ENCODE data around the gene NAXE.
"Not testable (repeated sequence)": the region's sequence is repeated elsewhere in the genome, so short reads cannot be mapped to it uniquely, and the experiment has no call there.

The NAXE gene

DNA sequence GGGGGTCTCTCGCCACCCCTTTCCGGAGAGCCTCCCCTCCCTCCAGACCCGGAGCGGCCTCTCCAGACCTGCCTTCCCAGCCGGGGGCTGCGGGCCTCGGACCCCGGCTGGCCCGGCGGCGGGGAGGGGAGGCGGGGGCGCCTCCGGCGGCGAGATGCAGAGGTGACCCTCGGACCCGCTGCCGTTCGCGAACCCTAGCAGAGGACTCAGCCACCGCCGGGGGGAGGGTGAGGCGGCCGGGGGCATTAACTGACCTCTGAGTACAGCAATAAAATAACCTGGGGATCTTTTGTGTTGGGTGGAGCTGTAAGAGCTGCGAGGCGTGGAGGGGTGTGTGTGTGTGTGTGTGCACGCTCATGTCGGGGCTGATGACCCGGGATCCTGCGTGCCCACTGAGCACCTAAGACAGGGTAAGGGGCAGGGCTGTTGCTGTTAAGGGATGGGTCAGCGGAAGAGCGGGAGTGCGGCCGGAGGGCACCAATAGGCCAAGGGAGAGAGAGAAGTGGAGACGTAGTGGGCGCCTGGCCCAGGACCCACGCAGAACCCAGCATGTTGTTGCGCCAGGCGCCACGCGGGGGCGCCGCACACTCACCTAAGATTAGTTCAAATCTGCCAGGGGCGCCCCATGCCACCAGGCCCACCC, 34.0 kb downstream of the NAXE start:
- H3K27ac ChIP-seq = no peak overlapping the region
- TF ChIP-seq, protein P1, sequence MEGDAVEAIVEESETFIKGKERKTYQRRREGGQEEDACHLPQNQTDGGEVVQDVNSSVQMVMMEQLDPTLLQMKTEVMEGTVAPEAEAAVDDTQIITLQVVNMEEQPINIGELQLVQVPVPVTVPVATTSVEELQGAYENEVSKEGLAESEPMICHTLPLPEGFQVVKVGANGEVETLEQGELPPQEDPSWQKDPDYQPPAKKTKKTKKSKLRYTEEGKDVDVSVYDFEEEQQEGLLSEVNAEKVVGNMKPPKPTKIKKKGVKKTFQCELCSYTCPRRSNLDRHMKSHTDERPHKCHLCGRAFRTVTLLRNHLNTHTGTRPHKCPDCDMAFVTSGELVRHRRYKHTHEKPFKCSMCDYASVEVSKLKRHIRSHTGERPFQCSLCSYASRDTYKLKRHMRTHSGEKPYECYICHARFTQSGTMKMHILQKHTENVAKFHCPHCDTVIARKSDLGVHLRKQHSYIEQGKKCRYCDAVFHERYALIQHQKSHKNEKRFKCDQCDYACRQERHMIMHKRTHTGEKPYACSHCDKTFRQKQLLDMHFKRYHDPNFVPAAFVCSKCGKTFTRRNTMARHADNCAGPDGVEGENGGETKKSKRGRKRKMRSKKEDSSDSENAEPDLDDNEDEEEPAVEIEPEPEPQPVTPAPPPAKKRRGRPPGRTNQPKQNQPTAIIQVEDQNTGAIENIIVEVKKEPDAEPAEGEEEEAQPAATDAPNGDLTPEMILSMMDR (conservative IDR thresholded peaks at IDR 0.05) = peak; percentile 95
- TF ChIP-seq ZFX (IDR thresholded peaks at IDR 0.05) = no peak

DNA sequence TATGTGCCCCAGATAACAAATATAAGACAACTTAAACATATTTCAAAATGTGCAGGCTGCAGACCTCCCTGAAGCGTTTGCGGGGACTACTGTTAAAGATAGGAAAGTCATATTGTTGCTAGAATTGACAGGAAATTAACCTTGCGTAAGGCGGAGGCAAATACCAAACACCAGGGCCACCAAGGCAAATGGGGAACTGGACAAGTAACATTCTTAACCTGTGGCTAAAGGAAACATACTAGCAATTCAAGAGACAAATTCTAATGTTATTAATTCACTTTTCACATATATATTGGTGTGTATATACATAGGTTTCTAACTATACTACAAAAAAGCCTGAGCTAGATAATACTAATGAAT, 34.5 kb downstream of the NAXE start:
- H3K27ac ChIP-seq = no peak overlapping the region
- TF ChIP-seq ZFX (IDR thresholded peaks at IDR 0.05) = no peak
- TF ChIP-seq, protein P1 (conservative IDR thresholded peaks at IDR 0.05) = peak; percentile 78

DNA sequence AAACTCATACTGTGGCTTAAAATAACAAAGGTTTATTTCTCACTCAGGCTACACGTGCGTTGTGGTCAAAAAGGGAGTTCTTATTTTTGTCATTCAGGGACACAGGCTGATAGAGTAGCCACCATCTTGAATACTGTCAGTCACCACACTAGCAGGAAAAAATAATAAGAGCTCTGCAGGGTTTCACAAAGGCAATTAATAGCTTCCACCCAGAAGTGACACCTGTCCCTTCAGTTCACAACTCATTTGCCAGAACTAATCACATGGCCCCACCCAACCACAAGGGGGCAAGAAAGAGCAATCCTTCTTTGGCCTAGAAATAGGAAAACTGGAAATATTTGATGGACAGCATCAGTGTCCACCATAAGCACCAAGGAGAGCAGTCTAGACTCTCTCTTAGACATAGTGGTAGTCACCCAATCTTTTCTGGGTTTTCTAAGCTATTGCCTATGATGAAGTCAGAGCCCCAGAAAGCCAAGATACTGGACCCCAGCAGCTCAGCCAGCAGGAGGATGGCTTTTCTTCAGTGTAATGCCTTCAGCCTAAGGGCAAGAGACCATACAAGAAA, 35.8 kb downstream of the NAXE start:
- no peak for TF ChIP-seq ZFX (IDR thresholded peaks at IDR 0.05)
- TF ChIP-seq, protein P1 (conservative IDR thresholded peaks at IDR 0.05) = peak; percentile 89

DNA sequence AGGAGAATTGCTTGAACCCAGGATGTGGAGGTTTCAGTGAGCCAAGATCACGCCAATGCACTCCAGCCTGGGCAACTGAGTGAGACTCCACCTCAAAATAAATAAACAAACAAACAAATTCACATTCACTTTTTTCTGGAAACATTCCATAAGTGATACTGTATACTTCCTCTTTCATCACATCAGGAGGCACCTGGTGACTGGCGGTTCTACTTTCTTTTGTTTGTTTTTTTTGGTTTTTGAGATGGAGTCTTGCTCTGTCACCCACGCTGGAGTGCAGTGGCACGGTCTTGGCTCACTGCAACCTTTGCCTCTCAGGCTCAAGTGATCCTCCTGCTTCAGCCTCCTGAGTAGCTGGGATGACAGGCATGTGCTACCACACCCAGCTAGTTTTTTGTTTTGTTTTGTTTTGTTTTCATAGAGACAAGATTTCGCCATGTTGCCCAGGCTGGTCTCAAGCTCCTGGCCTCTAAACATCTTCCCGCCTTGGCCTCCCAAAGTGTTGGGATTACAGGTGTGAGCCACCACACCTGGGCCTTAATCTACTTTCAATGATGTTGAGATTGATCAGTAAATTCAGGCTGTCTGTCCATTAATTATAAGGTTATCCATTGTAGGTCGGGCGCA, 38.4 kb downstream of the NAXE start:
- no peak overlapping the region for H3K27ac ChIP-seq
- no peak for TF ChIP-seq ZFX (IDR thresholded peaks at IDR 0.05)
- TF ChIP-seq, protein P1 (conservative IDR thresholded peaks at IDR 0.05) = no peak

More for the DNA sequence above, 35.8 kb downstream of the NAXE start:
- H3K27ac ChIP-seq = no peak overlapping the region

DNA sequence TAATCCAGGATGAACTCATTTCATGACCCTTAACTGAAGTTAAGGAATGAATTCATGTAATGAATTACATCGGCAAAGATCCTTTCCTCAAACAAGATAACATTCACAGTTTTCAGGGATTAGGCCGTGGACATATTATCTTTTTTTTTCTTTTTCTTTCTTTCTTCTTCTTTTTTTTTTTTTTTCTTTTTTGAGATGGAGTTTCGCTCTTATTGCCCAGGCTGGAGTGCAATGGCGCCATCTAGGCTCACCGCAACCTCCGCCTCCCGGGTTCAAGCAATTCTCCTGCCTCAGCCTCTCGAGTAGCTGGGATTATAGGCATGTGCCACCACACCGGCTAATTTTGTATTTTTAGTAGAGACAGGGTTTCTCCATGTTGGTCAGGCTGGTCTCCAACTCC, 39.6 kb downstream of the NAXE start:
- H3K27ac ChIP-seq = not testable (repeated sequence)
- TF ChIP-seq, protein P1 (conservative IDR thresholded peaks at IDR 0.05) = peak; percentile 31

DNA sequence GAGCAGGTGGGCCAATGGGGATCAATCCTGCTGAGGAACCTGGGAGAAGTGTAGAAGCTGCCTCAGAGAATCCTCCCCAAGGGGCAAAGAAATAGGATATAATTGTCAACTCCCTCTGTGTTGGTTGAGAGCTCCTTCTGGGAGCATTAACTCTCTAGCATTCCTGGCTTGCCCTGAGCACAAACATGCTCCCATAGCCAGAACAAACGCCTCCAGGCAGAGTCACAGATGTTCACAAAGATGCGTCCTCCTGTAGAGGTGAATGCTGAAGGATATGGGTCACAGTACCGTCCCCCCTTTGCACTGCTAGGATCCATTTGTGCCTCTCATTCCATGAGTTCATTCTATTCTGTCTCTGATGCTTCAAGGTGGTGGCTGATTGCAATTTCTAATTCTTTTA, 40.8 kb downstream of the NAXE start:
- no peak overlapping the region for H3K27ac ChIP-seq

More for the DNA sequence above, 40.8 kb downstream of the NAXE start:
- TF ChIP-seq, protein P1 (conservative IDR thresholded peaks at IDR 0.05) = no peak
- TF ChIP-seq ZFX (IDR thresholded peaks at IDR 0.05) = no peak
